Upper lobe of right lung (tissue), 1 donor: Measurements from ENCODE around the gene POLN. TPM values are rescaled to one million over a fixed set of nuclear protein-coding genes. Genes with fewer than 3 reads are reported as not detected.
A peak's percentile ranks its signal among the peaks of the same experiment; 100 is the strongest.

Experiments used
- ATAC-seq: fragments of 200-7000 bp; cut with Tn5 transposase; one replicate; pipeline ENCODE4 v1.9.1; 2020; ENCODE audit warnings: mild to moderate bottlenecking, moderate library complexity
- DNase-seq: peaks from one replicate; pipeline ENCODE4 v3.0.0-alpha.2; 2020
- H3K27ac ChIP-seq: fragments of 200-600 bp; one replicate; pipeline ENCODE4 v1.8.0; 2022
- H3K27me3 ChIP-seq: fragments of 200-600 bp; one replicate; pipeline ENCODE4 v1.8.0; 2022; ENCODE audit warnings: mild to moderate bottlenecking
- H3K36me3 ChIP-seq: fragments of 200-600 bp; one replicate; pipeline ENCODE4 v1.8.0; 2022
- H3K4me1 ChIP-seq: fragments of 200-600 bp; one replicate; pipeline ENCODE4 v1.8.0; 2022
- H3K4me3 ChIP-seq: fragments of 200-600 bp; one replicate; pipeline ENCODE4 v1.8.0; 2022; ENCODE audit warnings: mild to moderate bottlenecking
- H3K9me3 ChIP-seq: fragments of 200-600 bp; one replicate; pipeline ENCODE4 v1.8.0; 2022
- intact Hi-C: fragments of 100-400 bp; cut with DNase I; formaldehyde crosslinking; loops from one replicate; pipeline ENCODE4 v1.11.0; 2022
- total RNA-seq: library from RNA; stranded (reverse); fragmentation: NEBNext Ultra II Directional; extraction: Animal tissue kit (Norgen Biotek cat#: 25700); gene quantifications from one replicate; pipeline ENCODE4 v1.2.1, GENCODE V29; 2021
- TF ChIP-seq, protein P1 (sequence below): fragments of 200-600 bp; IDR thresholded peaks from one replicate; pipeline ENCODE4 v1.8.0; 2022; ENCODE audit warnings: antibody characterized with exemption
- donor health status: DM: no; HTN: yes; CAD: no; lungs with severe emphysema.

POLN gene
- total RNA-seq, 1 donor from 2014 or later = 2.7 TPM

DNA sequence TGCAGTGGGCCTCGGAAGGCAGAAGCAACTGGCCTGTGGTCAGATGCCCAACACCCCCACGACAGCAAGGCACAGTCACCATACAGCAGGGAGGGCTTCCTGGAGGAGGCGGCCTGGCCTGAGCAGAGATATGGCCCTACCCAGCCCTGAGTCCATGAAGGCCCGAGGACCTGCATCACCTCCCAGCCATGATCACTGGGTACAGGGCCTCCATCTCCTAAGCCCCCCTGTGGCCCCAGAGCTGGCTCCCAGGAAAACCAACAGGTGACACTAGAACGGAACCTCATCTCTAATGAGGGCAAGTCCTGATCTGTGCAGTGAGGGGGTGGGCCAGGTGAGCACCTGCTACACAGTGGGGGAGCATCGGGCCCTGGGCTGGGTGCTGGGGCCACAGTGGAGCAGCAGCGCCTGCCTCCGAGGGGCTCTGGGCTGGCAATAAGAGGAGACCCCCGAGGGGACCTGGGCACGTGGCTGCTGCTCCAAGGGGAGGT lies 46.2 kb upstream of the POLN start:
- Histone ChIP-seq H3K9me3 (no peaks in the 10 kb centered on the region), H3K27me3 (no peaks in the 10 kb centered on the region), H3K36me3 (no peaks in the 10 kb centered on the region), H3K27ac (no peak overlapping the region), H3K4me3 (no peak overlapping the region), H3K4me1 (no peaks in the 10 kb centered on the region)
- ATAC-seq (no peak), DNase-seq (peak; percentile 50)
- intact Hi-C loops = no loop called here
- TF ChIP-seq, protein P1, sequence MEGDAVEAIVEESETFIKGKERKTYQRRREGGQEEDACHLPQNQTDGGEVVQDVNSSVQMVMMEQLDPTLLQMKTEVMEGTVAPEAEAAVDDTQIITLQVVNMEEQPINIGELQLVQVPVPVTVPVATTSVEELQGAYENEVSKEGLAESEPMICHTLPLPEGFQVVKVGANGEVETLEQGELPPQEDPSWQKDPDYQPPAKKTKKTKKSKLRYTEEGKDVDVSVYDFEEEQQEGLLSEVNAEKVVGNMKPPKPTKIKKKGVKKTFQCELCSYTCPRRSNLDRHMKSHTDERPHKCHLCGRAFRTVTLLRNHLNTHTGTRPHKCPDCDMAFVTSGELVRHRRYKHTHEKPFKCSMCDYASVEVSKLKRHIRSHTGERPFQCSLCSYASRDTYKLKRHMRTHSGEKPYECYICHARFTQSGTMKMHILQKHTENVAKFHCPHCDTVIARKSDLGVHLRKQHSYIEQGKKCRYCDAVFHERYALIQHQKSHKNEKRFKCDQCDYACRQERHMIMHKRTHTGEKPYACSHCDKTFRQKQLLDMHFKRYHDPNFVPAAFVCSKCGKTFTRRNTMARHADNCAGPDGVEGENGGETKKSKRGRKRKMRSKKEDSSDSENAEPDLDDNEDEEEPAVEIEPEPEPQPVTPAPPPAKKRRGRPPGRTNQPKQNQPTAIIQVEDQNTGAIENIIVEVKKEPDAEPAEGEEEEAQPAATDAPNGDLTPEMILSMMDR = no peak

DNA sequence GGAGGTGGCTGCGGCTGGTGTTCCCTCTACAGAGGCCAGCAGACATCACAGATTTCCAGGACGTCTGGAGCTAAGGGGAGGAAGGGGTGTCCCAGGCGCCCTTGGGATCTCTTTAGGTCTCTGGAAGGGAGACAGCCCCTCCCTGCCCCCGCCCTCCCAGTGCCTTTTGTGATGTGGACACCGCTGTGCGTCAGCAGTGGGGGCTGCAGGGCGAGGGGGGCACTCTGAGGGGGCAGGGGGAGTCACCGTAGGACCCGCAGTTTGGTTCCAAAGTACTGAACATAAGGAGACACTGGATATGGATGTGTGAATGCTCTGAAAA lies 45.6 kb upstream of the POLN start:
- Histone ChIP-seq H3K4me3 (no peak overlapping the region), H3K27me3 (no peaks in the 10 kb centered on the region), H3K9me3 (no peaks in the 10 kb centered on the region), H3K4me1 (no peaks in the 10 kb centered on the region), H3K27ac (no peak overlapping the region), H3K36me3 (no peaks in the 10 kb centered on the region)
- DNase-seq (peak; percentile 37), ATAC-seq (no peak)
- intact Hi-C loops = no loop called here
- TF ChIP-seq, protein P1 = no peak

DNA sequence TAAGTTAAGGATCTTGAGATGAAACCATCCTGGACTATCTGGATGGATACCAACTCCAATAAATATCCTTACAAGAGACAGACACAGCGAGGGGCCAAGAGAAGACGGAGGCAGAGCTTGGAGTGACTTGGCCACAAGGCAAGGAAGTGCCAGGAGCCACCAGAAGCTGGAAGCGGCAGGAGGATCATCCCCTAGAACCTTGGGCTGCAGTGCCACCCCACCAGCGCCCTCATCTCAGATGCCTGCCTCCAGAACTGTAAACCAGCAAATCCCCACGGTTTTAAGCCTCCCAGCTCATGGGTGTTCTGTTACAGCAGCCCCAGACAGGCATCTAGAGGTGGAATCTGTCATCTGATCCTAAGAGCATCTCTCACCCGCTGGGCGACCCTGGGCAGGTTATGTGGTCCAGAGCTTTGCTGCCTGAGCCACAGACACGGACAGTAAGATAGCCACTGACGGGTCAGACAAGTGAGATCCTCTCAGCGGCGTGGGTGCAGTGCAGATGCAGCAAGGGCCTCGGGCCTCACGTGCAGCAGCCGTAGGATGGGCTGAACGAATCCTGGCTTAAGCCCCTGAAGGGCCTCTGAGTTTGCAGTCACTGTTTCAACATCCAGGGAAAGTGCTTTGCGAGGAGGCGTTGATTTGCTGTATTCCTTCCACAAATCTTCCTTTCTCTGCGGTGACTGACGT lies 45.1 kb upstream of the POLN start:
- Histone ChIP-seq H3K27ac (no peak overlapping the region), H3K27me3 (no peaks in the 10 kb centered on the region), H3K36me3 (no peaks in the 10 kb centered on the region), H3K4me1 (no peaks in the 10 kb centered on the region), H3K4me3 (no peak overlapping the region), H3K9me3 (no peaks in the 10 kb centered on the region)
- DNase-seq (peak; percentile 51), ATAC-seq (no peak)
- TF ChIP-seq, protein P1 = no peak
- intact Hi-C loops = no loop called here

DNA sequence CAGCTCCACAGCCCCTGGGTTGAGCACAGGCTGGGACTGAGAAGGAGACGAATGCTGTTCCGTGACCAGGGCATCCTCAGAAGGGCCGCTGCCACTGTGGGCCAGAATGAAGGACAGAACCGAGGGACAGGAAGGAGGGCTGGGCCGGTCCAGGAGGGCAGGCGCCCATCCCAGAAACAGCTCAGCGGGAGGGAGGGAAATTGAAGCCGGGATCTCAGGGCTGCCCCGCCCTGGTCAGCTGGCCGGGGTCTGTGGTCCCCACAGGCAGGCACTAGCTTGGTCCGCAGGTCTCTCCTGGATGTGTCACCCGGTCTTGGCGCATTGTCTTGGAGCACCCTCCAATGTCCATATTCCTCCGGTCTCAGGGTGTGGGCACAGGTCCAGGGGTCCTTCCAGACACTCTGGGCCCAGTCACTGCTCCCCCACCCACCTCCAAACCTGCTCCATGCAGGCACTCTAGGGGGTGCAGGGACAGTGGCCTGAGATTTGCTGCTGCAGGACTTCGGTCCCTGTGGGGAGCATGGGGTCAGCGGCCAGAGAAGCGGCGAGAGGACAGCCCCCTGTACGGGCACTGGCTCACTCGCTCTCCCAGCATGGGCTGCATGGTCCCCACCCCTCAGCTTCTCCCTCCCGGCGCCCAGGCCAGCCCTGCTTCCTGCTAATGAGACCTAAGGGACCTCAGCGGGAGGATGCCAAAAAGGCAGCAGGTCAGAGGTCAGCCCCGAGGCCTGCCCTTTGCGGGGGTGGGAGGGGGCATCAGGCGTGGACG lies 43.9 kb upstream of the POLN start:
- no peaks in the 10 kb centered on the region for H3K36me3 ChIP-seq
- H3K27ac ChIP-seq = no peak overlapping the region
- H3K27me3 ChIP-seq = no peaks in the 10 kb centered on the region
- intact Hi-C loops = no loop called here
- TF ChIP-seq, protein P1 = no peak
- peak; percentile 58 for DNase-seq
- no peaks in the 10 kb centered on the region for H3K9me3 ChIP-seq
- no peak overlapping the region for H3K4me3 ChIP-seq
- H3K4me1 ChIP-seq = no peaks in the 10 kb centered on the region
- no peak for ATAC-seq

DNA sequence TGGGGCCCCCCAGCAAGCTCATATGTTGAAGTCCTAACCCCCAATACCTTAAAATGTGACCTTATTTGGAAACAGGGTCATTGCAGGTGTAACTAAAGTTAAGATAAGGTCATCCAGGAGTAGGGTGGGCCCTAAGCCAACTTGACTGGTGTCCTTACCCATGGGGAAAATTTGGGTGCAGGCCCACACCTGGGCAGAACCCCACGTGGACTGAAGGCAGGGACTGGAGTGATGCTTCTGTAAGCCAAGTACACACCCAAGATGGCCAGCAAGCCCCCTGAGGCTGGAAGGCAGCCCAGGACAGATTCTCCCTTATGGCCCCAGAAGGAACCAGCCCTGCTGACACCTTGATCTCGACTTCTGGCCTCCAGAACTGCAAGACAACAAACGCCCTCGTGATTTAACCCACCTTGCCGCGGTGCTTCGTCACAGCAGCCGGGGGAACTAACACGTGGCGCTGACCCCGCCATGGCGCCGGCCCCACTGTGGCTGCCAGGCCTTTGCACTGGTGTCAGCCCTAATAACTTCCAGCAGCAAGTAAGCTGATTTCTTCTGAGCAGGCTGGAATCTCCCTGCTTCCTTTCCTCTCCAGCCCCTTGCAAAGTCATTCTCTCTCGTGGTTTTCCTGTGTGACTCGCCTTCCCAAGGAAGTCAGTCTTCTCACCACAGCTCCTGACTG lies 43.2 kb upstream of the POLN start:
- H3K4me3 ChIP-seq = no peak overlapping the region
- no peaks in the 10 kb centered on the region for H3K4me1 ChIP-seq
- DNase-seq (peak; percentile 37), ATAC-seq (no peak)
- intact Hi-C loops = no loop called here
- H3K36me3 ChIP-seq = no peaks in the 10 kb centered on the region
- TF ChIP-seq, protein P1 = no peak
- H3K9me3 ChIP-seq = no peaks in the 10 kb centered on the region
- no peak overlapping the region for H3K27ac ChIP-seq
- H3K27me3 ChIP-seq = no peaks in the 10 kb centered on the region
